ENCODE data around the gene PABPN1. TPM values are rescaled to one million over a fixed set of nuclear protein-coding genes. Genes with fewer than 3 reads are reported as not detected.

The PABPN1 gene
- total and polyA plus RNA-seq, 2 of the 13 experiments (the other 11 are each of a cell fraction or from before 2014, with no cell fraction given): 233 to 524 TPM

- peak; percentile 82; the same call in 1 of the 2 replicates for TF ChIP-seq HMGXB3 (CRISPR knock-in tag; IDR thresholded peaks at IDR 0.05; ENCODE audit: borderline replicate concordance)
- no peak for TF ChIP-seq HNRNPH1 (optimal IDR thresholded peaks at IDR 0.05; ENCODE audit: low read depth, low read length)
- no peak for TF ChIP-seq FOXC1 (CRISPR knock-in tag; IDR thresholded peaks at IDR 0.05; ENCODE audit: borderline replicate concordance)
- peak; percentile 78 for TF ChIP-seq TEF (CRISPR knock-in tag; IDR thresholded peaks at IDR 0.05)
- TF ChIP-seq HOXD1 (CRISPR knock-in tag; IDR thresholded peaks at IDR 0.05): peak; percentile 97
- peak; percentile 97 for TF ChIP-seq KLF6 (CRISPR knock-in tag; IDR thresholded peaks at IDR 0.05)
- no peak for TF ChIP-seq SP2 (CRISPR knock-in tag; IDR thresholded peaks at IDR 0.05)
- TF ChIP-seq RBM39 (IDR thresholded peaks at IDR 0.05; ENCODE audit: low read depth, low read length, poor library complexity, severe bottlenecking): no peak
- TF ChIP-seq HBP1 (CRISPR knock-in tag; IDR thresholded peaks at IDR 0.05; ENCODE audit: low read depth): no peak; the same call in 1 of the 2 replicates
- peak; percentile 82; the same call in 1 of the 2 replicates for TF ChIP-seq ZNF749 (CRISPR knock-in tag; IDR thresholded peaks at IDR 0.05; ENCODE audit: borderline replicate concordance)
- TF ChIP-seq ZNF329 (CRISPR knock-in tag; IDR thresholded peaks at IDR 0.05; ENCODE audit: low read depth): peak; percentile 67; the same call in 1 of the 2 replicates
- no peak for TF ChIP-seq ZNF337 (CRISPR knock-in tag; IDR thresholded peaks at IDR 0.05; ENCODE audit: borderline replicate concordance, low read depth)
- TF ChIP-seq ZNF567 (CRISPR knock-in tag; IDR thresholded peaks at IDR 0.05; ENCODE audit: borderline replicate concordance): no peak
- no peak; the same call in 1 of the 2 replicates for TF ChIP-seq HINFP (CRISPR knock-in tag; IDR thresholded peaks at IDR 0.05; ENCODE audit: low read depth)
- TF ChIP-seq BATF2 (CRISPR knock-in tag; IDR thresholded peaks at IDR 0.05): no peak
- TF ChIP-seq PRMT3 (CRISPR knock-in tag; IDR thresholded peaks at IDR 0.05; ENCODE audit: borderline replicate concordance, low read depth): no peak
- TF ChIP-seq ZMYM4 (CRISPR knock-in tag; IDR thresholded peaks at IDR 0.05): no peak
- TF ChIP-seq ZNF552 (CRISPR knock-in tag; IDR thresholded peaks at IDR 0.05; ENCODE audit: borderline replicate concordance): peak; percentile 98
- TF ChIP-seq ZNF781 (CRISPR knock-in tag; IDR thresholded peaks at IDR 0.05; ENCODE audit: borderline replicate concordance, not compliant biosample characterization): peak; percentile 98
These were observed 19.3 kb upstream of the PABPN1 start (continued) for GRCh38 chr14:23301969-23302289.
